GM19397 (cell line): ENCODE results near the gene EIF4EBP2.

ENCODE experiments used
- ATAC-seq: cut with Tn5 transposase; IDR thresholded peaks from one replicate; pipeline ENCODE4 v1.9.1; 2021; ENCODE audit warnings: mild to moderate bottlenecking, moderate library complexity; ENCODE audit not compliant: unreplicated experiment

EIF4EBP2 gene, protein sequence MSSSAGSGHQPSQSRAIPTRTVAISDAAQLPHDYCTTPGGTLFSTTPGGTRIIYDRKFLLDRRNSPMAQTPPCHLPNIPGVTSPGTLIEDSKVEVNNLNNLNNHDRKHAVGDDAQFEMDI

GRCh38 chr10:70404036-70404786, at the start of gene EIF4EBP2:
EIF4EBP2 (plus strand) TSS chr10:70404145; CDS start chr10:70404402, 257 bp downstream.
- peak; percentile 87 for ATAC-seq

- ATAC-seq = no peak
These were observed 49.4 kb upstream of the EIF4EBP2 start for GRCh38 chr10:70354556-70354955.

- peak; percentile 55 for ATAC-seq
These were observed 48.6 kb upstream of the EIF4EBP2 start for GRCh38 chr10:70355051-70356021.

DNA sequence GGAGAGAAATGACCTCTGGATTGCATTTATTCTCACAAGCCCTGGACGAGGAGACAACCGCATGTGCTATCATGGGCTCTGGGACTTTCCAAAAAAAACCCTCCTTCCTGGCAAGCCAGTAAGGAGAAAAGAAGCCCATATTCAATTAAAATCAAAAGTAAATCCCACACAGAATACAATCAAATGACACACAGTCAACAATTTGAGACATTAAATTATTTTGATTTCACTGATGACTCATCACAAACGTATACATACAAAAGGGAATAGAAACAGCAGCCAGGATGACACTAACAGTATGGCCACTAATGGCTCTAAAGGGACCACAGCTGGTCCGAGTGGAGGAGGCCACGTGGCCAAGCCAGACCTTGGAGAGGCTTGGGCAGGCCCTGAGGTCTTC, 46.4 kb upstream of the EIF4EBP2 start:
- no peak for ATAC-seq

DNA sequence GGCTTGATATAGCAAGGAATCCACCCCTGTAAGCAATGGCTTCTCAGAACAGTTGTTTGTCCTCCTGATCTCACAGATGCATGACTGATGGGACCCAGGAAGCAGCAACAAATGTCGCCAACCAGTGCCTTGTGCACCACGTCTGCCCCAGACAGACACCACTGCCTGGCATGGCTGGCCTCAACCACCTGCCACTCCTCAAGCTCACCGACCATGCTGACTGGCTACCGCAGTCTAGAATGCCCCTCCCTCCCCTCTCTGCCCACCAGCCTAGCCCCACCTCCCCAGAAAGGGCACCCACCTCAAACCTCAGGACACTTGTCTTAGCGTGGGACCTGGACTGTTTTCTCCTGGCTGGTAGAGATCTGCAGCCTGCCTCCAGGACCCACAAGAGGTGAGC, 45.5 kb upstream of the EIF4EBP2 start:
- ATAC-seq = no peak

DNA sequence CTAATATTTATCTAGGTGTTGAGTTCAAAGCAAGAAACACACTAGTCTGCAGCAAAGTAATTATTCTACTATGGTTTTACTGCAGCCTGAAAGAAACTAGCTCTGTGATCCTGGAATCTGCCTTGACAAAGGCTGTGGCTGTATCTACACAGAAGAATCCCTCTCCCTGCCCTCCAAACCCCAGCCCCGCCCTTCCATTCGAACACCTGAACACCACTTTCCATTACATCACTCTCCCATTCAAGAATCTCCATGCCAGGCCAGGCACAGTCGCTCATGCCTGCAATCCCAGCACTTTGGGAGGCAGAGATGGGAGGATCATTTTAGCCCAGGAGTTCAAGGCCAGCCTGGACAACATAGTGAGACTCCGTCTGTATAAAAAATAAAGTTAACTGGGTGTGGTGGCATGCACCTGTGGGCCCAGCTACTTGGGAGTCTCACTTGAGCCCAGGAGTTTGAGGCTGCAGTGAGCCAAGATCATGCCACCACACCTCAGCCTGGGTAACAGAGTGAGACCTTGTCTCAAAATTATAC, 44.9 kb upstream of the EIF4EBP2 start:
- ATAC-seq = no peak

DNA sequence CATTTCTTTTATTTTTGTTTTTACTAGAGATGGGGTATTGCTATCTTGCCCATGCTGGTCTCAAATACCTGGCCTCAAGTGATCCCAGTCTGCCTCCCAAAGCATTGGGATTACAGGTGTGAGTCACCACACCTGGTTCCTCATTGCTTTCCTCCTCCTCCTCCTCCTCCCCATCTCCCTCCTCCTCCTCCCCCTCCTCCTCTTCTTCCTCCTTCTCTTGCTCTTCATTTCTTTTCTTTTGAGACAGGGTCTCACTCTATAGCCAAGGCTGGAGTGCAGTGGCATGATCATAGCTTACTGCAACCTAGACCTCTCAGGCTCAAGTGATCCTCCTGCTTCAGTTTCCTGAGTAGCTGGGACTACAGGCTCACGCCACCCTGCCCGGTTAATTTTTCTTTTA, 43.7 kb upstream of the EIF4EBP2 start:
- no peak for ATAC-seq

GRCh38 chr10:70362328-70362727, 41.6 kb upstream of the EIF4EBP2 start:
- no peak for ATAC-seq

DNA sequence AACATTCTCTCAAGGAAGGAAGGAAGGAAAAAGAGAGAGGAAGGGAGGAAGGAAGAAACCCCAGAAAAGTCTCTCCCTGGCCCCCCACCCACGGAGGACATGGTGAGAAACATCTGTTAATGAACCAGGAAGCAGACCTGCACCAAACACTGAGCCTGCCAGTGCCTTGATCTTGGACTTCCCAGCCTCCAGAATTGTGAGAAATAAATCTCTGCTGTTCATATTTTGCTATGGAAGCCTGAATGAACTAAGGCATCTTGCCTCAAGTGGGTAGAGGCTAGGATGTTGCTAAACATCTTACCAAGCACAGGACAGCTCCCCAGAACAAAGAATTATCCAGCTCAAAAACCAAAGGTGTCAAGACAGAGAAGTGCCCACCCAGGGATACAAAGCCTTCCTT, 40.7 kb upstream of the EIF4EBP2 start:
- ATAC-seq = no peak

DNA sequence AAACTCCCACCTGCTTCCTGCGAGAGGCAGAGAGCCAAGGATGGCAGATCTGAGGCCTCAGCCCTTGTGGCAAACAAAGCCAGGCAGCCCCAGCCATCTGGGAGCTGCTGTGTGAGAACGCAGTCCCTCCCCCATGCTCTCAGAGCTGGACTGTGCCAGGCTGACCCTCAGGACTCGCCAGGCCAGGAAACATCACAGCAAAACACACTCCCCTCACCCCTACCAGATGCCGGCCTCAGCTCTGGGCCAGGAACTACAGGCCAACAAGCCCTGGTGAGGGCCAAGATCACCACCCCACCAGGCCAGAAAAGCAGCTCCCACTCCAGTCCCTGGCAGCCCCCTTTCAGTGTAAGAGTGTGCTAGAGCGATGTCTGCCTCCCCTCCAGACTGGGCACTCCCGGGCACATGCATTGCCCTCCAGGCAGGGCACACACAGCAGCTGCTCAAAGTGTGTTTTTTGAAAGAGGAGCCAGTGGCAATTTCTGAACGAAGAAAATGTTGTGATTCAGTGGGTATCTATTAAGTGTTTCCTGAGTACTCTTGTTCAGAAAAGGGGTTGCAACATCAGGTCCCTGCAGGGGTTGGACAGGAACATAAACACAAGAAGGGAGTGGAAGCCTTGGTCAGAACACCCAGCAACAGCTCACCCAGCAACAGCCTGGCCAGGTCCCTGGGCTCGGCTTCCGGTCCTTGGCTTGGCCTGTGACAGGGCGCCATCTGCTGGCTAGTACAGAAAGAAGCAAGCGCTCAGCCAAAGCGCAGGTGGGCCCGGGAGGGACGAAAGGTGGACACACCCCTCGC, 39.8 kb upstream of the EIF4EBP2 start:
- peak; percentile 82 for ATAC-seq

DNA sequence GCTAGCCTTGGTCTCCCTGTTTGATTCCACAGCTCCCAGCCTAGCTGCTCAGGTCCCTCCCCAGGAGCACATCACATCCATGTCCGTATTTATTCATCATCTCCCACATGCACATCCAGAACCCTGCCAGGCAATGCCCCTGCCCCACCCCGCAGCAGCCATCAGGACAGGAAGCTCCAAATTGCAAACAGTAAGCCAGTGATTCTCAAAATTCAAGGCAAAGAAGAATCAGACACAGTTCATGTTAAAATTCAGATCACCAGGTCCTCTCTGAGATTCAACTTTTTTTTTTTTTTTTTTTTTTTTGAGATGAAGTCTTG, 39.2 kb upstream of the EIF4EBP2 start:
- ATAC-seq = no peak

DNA sequence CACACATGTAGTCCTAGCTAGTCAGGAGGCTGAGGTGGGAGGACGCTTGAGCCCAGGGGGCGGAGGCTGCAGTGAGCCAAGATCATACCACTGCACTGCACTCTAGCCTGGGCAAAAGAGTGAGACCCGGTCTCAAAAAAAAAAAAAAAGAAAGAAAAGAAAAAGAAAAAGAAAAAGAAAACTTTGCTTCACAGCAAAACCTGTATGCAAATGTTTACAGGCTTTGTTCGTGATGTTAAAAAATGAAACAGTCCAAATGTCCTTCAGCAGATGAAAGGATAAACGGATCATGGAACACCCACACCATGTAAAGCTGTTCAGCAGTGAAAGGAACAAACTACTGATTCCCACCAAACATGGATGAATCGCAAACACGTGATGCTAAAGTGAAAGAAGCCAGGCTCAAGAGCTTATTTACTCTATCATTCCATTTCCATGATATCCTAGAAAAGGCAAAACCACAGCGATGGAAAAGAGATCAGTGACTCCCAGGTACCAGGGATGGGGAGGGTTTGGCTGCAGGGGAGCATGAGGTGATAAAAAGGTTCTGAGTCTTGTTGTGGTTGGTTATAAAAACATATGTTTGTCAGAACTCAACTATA, 36.6 kb upstream of the EIF4EBP2 start:
- no peak for ATAC-seq

DNA sequence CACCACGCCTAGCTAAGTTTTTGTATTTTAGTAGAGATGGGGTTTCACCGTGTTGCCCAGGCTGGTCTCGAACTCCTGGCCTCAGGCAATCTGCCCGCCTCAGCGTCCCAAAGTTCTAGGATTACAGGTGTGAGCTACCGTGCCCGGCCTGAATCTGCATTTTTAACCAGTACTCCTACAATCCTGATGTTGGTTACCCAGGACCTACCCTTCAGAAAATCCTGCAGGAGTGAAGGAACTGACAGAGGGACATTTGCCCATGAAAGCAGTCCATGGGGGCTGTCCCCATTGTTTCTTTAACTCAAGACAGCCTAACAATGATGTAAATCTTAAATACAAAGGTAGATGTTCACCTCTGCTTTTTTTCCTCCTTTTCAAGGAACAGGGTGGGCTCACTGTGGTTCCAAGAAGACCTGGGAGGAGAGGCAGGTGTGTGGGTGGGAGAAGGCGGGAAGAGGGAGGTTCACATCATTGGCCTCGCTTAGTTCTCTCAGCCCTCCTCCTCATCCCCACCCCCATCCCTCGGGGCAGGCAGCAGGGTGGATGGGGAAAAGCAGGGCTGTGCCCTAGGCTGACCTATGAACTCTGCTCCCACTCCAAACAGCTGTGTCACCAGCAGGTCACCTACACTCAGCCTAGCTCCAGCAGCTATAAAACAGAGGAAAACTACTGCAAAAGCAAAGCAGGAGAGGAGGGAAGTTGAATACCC, 35.0 kb upstream of the EIF4EBP2 start:
- ATAC-seq = no peak

- ATAC-seq = no peak
These were observed 34.4 kb upstream of the EIF4EBP2 start for GRCh38 chr10:70369498-70370018.

DNA sequence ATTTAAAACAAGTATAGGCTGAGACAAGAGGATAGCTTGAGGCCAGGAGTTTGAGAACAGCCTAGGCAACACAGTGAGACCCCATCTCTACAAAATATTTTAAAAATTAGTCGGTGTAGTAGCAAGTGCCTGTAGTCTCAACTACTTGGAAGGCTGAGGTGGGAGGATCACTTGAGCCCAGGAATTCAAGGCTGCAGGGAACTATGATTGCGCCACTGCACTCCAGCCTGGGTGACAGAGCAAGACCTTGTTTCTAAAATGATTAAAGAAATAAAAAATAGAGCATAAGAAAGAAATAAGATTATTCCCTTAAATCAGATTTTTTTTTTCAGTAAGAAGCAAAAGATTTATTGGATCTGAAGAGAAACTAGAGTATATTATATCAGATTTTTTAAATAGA, 33.2 kb upstream of the EIF4EBP2 start:
- ATAC-seq = no peak

GRCh38 chr10:70371846-70372245, 32.1 kb upstream of the EIF4EBP2 start:
- ATAC-seq = no peak

DNA sequence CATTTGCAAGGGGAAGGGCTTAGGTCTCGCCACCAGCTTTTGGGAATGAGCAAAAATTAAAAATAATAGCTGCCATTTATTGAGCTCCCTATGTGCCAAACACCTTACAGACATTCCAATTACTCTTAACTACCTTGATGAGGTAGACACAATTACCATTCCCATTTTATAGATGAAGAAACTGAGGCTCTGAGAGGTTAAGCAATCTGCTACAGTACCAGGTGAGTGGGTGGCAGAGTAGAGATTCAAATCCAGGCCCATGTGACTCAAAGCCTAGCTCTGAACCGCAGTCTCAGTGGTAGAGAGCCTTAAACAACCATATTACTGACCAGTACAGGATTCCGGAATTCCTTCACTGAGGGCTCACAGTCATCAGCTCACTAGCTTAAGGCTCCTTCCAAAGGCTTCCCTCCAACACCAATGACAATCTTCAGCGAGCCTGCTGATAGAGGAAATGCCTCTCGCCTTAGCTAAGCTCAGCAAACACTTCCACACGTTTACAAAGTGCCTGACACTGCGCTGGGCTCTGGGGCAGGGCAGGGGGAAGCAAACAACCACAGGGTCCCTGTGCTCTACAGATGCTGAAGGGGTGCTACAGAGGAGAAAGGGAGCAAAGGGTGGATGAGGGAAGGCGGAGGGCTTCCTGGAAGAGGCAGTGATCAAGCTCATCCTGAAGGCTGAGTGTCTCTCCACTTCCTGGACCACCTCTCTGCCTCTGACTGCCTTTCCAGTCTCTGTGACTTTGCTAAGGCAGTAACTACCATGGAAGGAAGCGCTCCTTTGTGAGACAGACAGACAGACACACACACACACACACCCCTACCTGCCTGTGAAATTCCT, 28.9 kb upstream of the EIF4EBP2 start:
- no peak for ATAC-seq
